ENCODE measurements around the gene PAGR1.
"Not testable (repeated sequence)": the region's sequence is repeated elsewhere in the genome, so short reads cannot be mapped to it uniquely, and the experiment has no call there.

DNA sequence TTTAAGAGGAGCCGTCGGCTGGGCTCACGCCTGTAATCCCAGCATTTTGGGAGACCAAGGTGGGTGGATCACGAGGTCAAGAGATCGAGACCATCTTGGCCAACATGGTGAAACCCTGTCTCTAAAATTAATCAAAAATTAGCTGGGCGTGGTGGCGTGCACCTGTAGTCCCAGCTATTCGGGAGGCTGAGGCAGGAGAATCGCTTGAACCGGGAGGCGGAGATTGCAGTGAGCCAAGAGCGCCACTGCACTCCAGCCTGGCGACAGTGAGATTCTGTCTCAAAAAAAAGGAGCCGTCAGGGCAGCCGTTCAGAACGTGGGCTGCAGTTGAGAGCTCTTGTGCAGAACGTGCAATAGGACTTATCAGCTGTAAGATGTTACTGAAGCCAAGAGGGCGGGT, 22.8 kb upstream of the PAGR1 start:
- not testable (repeated sequence) for TF ChIP-seq POLR2A (IDR thresholded peaks at IDR 0.05)
- TF ChIP-seq, protein P1, sequence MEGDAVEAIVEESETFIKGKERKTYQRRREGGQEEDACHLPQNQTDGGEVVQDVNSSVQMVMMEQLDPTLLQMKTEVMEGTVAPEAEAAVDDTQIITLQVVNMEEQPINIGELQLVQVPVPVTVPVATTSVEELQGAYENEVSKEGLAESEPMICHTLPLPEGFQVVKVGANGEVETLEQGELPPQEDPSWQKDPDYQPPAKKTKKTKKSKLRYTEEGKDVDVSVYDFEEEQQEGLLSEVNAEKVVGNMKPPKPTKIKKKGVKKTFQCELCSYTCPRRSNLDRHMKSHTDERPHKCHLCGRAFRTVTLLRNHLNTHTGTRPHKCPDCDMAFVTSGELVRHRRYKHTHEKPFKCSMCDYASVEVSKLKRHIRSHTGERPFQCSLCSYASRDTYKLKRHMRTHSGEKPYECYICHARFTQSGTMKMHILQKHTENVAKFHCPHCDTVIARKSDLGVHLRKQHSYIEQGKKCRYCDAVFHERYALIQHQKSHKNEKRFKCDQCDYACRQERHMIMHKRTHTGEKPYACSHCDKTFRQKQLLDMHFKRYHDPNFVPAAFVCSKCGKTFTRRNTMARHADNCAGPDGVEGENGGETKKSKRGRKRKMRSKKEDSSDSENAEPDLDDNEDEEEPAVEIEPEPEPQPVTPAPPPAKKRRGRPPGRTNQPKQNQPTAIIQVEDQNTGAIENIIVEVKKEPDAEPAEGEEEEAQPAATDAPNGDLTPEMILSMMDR (IDR thresholded peaks at IDR 0.05): not testable (repeated sequence)

All from lower leg skin (tissue), 3 donors.